GM19455 (cell line): ENCODE data around the gene JPH2.

Source experiments
- ATAC-seq: cut with Tn5 transposase; IDR thresholded peaks from one replicate; pipeline ENCODE4 v1.9.1; 2021; ENCODE audit not compliant: unreplicated experiment

JPH2 gene

GRCh38 chr20:44080646-44081267, 106.2 kb downstream of the JPH2 start:
- peak; percentile 82 for ATAC-seq

GRCh38 chr20:44080064-44080463, 106.9 kb downstream of the JPH2 start:
- ATAC-seq = no peak

GRCh38 chr20:44079291-44079690, 107.7 kb downstream of the JPH2 start:
- ATAC-seq = no peak

GRCh38 chr20:44075950-44076232, 111.1 kb downstream of the JPH2 start:
- ATAC-seq = no peak

- no peak for ATAC-seq
Measured at GRCh38 chr20:44075191-44075949, 111.6 kb downstream of the JPH2 start.

GRCh38 chr20:44074252-44075151, 112.5 kb downstream of the JPH2 start:
- ATAC-seq = no peak

- ATAC-seq = no peak
Measured at GRCh38 chr20:44073675-44074071, 113.3 kb downstream of the JPH2 start.

GRCh38 chr20:44073011-44073674, 113.8 kb downstream of the JPH2 start:
- ATAC-seq = no peak

GRCh38 chr20:44072384-44072783, 114.6 kb downstream of the JPH2 start:
- ATAC-seq = no peak

GRCh38 chr20:44071526-44072111, 115.4 kb downstream of the JPH2 start:
- no peak for ATAC-seq

- ATAC-seq = no peak
Measured at GRCh38 chr20:44071057-44071456, 115.9 kb downstream of the JPH2 start.

- ATAC-seq = no peak
Measured at GRCh38 chr20:44070139-44070900, 116.7 kb downstream of the JPH2 start.

- no peak for ATAC-seq
Measured at GRCh38 chr20:44069203-44070011, 117.6 kb downstream of the JPH2 start.

- ATAC-seq = no peak
Measured at GRCh38 chr20:44068316-44069201, 118.4 kb downstream of the JPH2 start.

GRCh38 chr20:44067650-44068081, 119.3 kb downstream of the JPH2 start:
- ATAC-seq = no peak

GRCh38 chr20:44066645-44067606, 120.1 kb downstream of the JPH2 start:
- ATAC-seq = no peak
